Measurements from ENCODE around the gene MGA.
A peak's percentile ranks its signal among the peaks of the same experiment; 100 is the strongest.

Gene MGA

GRCh38 chr15:41658689-41659088 is 1.5 kb upstream of the MGA start:
- no peak for DNase-seq (ENCODE audit: low read depth)

GRCh38 chr15:41659190-41659589 is 1.0 kb upstream of the MGA start:
- no peak for DNase-seq (ENCODE audit: low read depth)

- no peak for DNase-seq (ENCODE audit: low read depth)
Measured at GRCh38 chr15:41659855-41660234, 360 bp upstream of the MGA start.

GRCh38 chr15:41661078-41661517 is 893 bp downstream of the MGA start:
- DNase-seq (ENCODE audit: low read depth): no peak

- DNase-seq (ENCODE audit: low read depth): peak; percentile 54
Measured at GRCh38 chr15:41661518-41662225, 1.5 kb downstream of the MGA start.

GRCh38 chr15:41666353-41666920 is 6.2 kb downstream of the MGA start:
- no peak for DNase-seq (ENCODE audit: low read depth)

- no peak for DNase-seq (ENCODE audit: low read depth)
Measured at GRCh38 chr15:41669701-41670100, 9.5 kb downstream of the MGA start.

- no peak for DNase-seq (ENCODE audit: low read depth)
Measured at GRCh38 chr15:41671656-41672648, 11.7 kb downstream of the MGA start.

- no peak for DNase-seq (ENCODE audit: low read depth)
Measured at GRCh38 chr15:41675337-41675736, 15.1 kb downstream of the MGA start.

- no peak for DNase-seq (ENCODE audit: low read depth)
Measured at GRCh38 chr15:41678742-41679141, 18.5 kb downstream of the MGA start.

GRCh38 chr15:41683955-41684354 is 23.8 kb downstream of the MGA start:
- DNase-seq (ENCODE audit: low read depth): no peak

- DNase-seq (ENCODE audit: low read depth): no peak
Measured at GRCh38 chr15:41688671-41689070, 28.5 kb downstream of the MGA start.

- DNase-seq (ENCODE audit: low read depth): no peak
Measured at GRCh38 chr15:41689083-41689482, 28.9 kb downstream of the MGA start.

- DNase-seq (ENCODE audit: low read depth): no peak
Measured at GRCh38 chr15:41689834-41690233, 29.6 kb downstream of the MGA start.

GRCh38 chr15:41690636-41691035 is 30.4 kb downstream of the MGA start:
- DNase-seq (ENCODE audit: low read depth): no peak

GRCh38 chr15:41691471-41691870 is 31.3 kb downstream of the MGA start:
- DNase-seq (ENCODE audit: low read depth): no peak

GRCh38 chr15:41692049-41692448 is 31.8 kb downstream of the MGA start:
- no peak for DNase-seq (ENCODE audit: low read depth)

GRCh38 chr15:41693757-41694156 is 33.6 kb downstream of the MGA start:
- no peak for DNase-seq (ENCODE audit: low read depth)

- no peak for DNase-seq (ENCODE audit: low read depth)
Measured at GRCh38 chr15:41695750-41696436, 35.7 kb downstream of the MGA start.

- DNase-seq (ENCODE audit: low read depth): peak; percentile 7
Measured at GRCh38 chr15:41698779-41699178, 38.6 kb downstream of the MGA start.

- no peak for DNase-seq (ENCODE audit: low read depth)
Measured at GRCh38 chr15:41703120-41703519, 42.9 kb downstream of the MGA start.

- no peak for DNase-seq (ENCODE audit: low read depth)
Measured at GRCh38 chr15:41713047-41713446, 52.8 kb downstream of the MGA start.
